GM12878 (cell line): ENCODE results near the gene DAD1.

ENCODE experiments used
- JUND ChIP-seq: IDR thresholded peaks from 2 replicates; pipeline ENCODE4 v1.6.1; 2012; ENCODE audit warnings: low read depth, mild to moderate bottlenecking, low read length, improper control_type of control experiment, moderate library complexity
- SPI1 ChIP-seq: IDR thresholded peaks from 2 replicates; pipeline ENCODE4 v1.6.1; 2011; ENCODE audit warnings: low read depth, mild to moderate bottlenecking, low read length, moderate library complexity, borderline replicate concordance; ENCODE audit not compliant: insufficient read depth
- STAT1 ChIP-seq: fragments of 450-650 bp; conservative IDR thresholded peaks from 2 replicates; pipeline ENCODE4 v1.6.1; 2014; ENCODE audit warnings: antibody characterized with exemption, mild to moderate bottlenecking
- TCF3 ChIP-seq: IDR thresholded peaks from 2 replicates; pipeline ENCODE4 v1.6.1; 2012; ENCODE audit warnings: low read depth, mild to moderate bottlenecking, low read length, borderline replicate concordance; ENCODE audit not compliant: insufficient read depth

- TF ChIP-seq STAT1, result no peak
- no peak for TF ChIP-seq SPI1
- TF ChIP-seq JUND, result no peak
- no peak for TF ChIP-seq TCF3
Observed at GRCh38 chr14:22535126-22535525, 53.9 kb downstream of the DAD1 start.
